ENCODE data around the gene SLC9A1.

Gene SLC9A1

GRCh38 chr1:27150183-27150582 is 4.7 kb downstream of the SLC9A1 start:
- no peak for DNase-seq

DNA sequence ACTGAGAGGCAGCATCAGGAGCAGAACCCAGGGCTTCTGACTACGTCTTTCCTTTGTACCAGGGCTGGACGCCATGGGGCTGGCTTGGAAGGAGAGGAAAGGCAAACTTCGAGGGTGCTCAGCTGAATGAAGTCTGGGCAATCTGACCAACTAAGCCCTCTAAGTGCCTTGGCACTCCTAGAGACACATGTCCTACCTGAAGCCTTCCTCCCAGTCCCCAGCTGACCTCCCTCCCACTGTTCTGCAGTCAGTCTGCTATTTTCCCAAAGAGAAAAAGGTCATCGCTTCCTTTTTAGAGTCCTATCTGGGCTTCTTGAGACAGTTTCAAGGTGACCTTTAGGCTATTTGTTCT is 5.2 kb downstream of the SLC9A1 start:
- no peak for DNase-seq

- no peak for DNase-seq
Observed at GRCh38 chr1:27149084-27149761, 5.7 kb downstream of the SLC9A1 start.

DNA sequence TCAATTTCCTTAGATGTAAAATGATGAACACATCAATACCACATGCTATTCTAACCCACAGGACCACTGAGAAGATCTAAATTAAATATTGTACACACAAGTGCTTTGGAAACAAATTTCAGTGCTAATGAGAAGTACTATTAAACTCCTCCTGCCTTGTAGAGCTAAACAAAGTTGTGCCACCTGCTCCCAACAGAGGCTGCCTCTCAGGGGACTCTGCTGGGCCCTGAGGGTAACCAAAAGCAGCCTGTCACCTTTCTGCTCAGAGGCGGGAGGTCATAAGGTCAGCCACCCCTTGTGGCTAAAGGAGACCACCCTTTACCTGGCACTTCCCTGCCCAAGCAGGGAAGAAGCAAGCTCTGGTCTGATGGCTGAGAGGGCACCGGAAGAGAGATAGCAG is 6.3 kb downstream of the SLC9A1 start:
- no peak for DNase-seq

DNA sequence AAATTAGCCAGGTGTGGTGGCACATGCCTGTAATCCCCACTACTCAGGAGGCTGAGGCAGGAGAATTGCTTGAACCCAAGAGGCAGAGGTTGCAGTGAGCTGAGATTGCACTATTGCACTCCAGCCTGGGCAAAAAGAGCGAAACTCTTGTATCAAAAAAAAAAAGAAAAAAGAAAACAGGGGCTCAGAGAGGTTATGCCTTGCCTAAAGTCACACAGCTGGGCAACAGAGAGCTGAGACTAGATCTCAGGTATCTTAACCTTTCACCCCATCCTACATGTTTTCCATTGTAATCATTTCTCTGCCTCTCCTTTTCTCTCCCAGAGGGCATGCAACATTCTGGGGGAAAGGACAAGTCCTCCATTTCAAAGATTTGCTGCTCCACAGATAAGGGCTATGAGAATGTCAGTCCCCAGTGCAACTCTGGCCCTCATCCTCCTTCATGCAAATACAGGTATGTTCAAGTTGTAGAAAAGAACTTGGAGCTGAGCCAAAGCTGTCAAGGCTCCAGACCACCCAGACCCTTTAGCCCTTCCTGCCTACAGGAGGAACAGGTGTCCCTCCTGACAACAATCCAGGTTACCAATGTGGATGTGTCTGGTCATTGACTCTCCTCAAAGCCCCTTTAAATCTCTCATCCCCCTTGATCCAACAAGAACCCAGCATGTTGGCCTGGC is 6.9 kb downstream of the SLC9A1 start:
- no peak for DNase-seq

DNA sequence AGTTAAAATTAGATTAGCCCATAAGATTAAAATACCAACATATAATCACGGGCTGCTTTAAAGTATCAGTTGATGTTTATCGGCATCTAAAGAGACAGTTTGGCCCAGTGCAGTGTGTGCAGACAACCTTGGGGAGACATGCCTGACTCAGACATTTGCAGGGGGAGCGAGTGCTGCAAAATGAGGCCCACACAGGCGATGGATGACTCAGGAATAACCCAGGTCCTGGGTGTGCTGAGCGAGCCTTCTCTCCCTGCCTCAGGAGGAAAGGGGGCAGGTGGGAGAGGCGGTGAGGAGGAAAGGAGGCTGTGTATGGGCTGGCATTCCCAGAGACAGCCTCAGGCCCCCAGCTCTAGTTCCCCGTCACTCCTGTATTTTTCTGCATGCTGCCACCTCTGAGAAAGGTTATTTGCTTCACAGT is 9.0 kb downstream of the SLC9A1 start:
- no peak for DNase-seq

DNA sequence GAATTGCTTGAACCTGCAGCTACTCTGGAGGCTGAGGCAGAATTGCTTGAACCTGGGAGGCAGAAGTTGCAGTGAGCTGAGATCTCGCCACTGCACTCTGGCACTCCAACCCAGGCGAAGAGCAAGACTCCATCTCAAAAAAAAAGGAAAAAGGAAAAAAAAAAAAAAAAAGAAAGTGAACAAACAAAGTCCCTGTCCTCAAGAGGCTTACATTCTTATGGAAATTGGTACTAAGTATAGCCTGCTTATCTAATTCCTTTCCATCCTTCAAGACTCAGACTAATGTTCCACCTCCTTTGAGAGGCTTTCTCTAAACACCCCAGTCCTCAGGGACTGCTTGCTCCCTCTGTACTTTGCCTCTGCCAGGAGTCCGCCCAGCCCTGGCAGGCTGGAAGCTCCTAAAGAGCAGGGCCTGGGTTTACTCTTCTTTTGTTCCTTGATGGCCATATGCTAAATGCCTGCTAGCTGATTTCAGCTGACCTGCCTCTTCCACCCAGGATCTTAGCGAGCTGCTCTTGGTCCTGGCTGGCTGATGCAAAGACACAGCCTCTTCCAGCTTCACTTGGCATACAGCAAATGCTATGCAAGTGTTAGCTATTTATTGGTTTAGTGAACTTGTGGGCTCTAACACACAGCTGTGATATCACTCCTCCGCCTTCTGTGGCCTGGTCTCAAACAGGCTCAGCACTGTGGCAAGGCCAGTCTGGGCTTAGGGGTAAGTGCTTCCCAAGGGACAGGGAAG is 9.8 kb downstream of the SLC9A1 start:
- no peak for DNase-seq

- no peak for DNase-seq
Observed at GRCh38 chr1:27144049-27144748, 10.7 kb downstream of the SLC9A1 start.

- DNase-seq: no peak
Observed at GRCh38 chr1:27143401-27143800, 11.5 kb downstream of the SLC9A1 start.

GRCh38 chr1:27142464-27142863 is 12.5 kb downstream of the SLC9A1 start:
- peak in 1 of 2 donors; percentile 21 for DNase-seq

DNA sequence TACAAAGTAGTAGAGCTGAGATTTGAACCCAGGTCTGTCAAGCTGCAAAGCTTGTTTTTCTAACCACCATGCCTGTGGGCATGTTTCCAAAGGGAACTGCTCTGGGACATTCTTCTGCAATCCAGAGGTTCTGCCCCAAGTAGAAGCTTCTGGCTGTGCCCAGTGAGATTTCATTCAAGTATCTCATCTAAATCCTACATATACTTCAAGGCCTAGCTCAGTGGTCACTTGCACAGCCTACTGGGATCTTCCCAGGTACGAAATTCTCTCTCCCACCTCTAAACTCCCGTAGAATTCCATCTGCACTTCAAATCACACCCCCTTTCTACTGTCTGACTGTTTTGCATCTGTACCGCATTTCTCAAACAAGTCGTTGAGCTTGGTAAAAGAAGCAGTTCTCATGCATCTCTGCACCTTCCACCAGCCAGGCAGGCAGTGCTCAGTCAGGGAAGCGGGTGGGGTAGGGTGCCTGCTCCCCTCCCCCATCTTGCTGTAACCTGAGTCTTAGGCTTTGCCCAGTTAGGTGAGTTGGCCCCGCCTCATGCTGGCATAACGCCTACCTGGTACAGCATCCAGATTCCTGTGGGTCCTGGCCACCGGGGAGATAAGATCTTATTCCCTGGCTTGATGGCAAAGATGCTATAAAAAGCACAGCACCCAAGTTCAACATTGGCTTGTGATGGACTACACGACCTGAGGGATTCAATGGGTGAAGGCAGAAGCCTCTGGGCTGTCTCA is 13.5 kb downstream of the SLC9A1 start:
- DNase-seq: no peak

DNA sequence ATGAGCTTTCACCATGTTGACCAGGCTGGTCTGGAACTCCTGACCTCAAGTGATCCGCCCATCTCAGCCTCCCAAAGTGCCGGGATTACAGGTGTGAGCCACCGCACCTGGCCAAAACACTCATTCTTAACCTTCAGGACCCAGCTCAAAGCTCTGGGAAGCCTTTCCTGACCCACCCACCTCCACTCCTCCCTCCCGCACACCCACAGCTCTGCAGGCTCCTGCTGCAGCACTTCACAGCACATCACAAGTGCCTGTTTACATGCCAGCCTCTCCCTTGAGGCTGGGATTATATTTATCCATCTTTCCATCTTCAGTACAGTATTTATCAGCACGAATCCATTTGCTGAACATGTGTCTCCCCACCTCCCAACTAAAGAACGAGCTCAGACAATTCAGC is 14.9 kb downstream of the SLC9A1 start:
- DNase-seq: no peak

GRCh38 chr1:27138927-27139326 is 16.0 kb downstream of the SLC9A1 start:
- DNase-seq: no peak

DNA sequence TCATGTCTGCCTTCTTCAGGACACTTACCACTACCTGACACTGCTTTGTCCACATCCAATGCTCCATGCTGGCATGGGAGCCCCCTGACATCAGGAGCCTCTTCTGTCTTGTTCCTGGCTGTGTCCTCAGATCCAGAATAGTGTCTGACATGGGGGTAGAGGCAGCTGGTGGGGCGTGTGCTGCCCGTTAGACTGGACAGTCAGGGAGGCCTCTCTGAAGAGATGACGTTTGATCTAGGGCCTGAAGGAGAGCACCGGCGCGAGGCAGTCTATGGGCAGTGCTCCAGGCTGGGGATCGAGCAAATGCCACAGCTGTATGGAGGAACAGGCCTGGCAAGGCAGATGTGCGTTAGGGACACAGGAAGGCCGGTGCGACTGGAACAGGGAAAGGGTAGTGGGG is 16.6 kb downstream of the SLC9A1 start:
- DNase-seq: no peak

DNA sequence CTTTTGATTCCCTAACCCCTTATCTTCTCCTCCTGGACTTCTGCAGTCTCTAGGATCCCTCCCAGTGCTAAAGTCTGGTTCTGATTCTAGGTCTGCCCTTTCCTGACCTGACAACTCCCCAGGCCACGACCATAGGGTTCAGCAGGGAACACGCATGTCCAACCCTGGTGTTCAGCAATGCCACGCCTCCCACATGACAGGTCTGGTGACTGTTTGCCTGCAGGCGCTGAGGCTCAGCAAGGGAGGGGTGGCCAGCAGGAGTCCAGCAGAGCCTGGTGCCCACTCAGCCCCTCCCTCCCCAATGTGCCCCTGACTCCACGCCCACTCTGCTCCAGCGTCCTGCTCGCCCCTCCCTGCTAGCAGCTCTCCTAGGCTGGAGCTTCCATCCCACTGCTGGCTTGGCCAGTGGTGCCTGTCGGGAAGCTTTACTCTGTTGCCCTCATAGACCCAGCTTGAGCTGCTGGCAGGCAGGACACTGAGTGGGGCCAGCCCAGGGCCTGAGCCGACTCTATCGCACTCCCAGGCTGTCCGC is 17.3 kb downstream of the SLC9A1 start:
- no peak for DNase-seq

GRCh38 chr1:27136998-27137542 is 17.9 kb downstream of the SLC9A1 start:
- peak; percentile 66 to 69 for DNase-seq

DNA sequence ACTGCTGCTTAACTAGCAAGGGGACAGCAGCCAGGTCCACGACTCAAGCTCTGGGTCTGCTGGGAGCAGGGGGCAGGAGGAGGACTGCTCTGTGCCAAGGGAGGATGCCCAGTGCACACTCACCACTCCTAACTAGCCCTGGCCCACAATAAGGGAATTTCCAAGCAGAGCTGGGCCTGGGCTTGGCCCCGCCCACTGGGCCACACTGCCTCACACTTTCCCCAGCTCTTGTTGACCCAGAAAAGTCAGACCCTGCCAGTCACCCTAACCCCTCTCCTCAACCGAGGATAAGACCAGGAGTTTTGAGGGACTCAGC is 18.7 kb downstream of the SLC9A1 start:
- DNase-seq: no peak

GRCh38 chr1:27135541-27136235 is 19.2 kb downstream of the SLC9A1 start:
- no peak for DNase-seq

DNA sequence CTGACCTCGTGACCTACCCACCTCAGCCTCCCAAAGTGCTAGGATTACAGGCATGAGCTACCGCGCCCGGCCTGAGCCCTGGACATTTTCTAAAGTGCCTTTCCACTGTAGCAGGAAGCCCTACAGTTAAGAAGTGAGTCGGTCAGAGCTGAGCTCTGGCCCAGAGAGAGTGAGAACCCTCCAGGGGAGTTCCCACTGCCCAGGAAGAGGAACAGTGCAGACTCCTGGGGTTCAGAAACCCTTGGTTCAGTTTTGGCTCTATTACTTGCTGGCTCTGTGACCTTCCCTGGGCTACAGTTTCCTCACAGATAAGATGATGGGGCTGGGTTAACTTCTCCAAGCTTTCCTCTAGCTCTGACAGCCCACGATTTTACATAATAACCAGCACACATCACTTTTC is 20.9 kb downstream of the SLC9A1 start:
- no peak for DNase-seq

DNA sequence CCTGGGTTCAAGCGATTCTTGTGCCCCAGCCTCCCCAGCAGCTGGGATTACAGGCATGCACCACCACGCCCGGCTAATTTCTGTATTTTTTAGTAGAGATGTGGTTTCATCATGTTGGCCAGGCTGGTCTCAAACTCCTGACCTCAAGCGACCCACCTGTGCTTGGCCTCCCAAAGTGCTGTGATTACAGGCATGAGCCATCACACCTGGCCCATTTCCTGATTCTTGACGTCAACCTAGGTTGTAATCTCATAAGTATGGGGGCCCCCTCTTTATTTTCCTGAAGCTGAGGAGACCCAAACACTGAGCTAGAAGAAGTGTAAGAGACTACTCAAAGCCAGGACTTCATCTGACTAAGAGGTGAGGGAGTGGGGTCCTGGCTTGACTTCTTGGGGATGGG is 21.8 kb downstream of the SLC9A1 start:
- DNase-seq: no peak

DNA sequence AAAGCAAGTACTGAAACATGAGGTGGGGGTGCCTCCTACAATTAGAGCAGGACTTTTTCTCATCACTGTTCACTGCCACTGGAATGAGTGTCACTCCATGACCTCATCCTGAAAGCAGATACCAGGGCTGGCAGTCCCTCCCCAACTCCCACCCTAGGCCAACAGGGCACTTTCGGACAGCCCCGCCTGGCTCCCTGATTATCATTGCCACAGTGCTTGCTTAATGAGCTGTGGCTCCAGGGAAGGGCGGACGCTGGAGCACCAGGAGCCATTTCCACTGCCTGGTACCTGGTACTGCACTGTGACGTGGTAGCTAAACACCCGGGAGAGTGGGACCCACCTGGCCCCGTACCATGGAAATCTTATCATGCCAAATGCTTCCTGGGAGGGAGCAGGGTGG is 22.3 kb downstream of the SLC9A1 start:
- no peak for DNase-seq

GRCh38 chr1:27132147-27132546 is 22.8 kb downstream of the SLC9A1 start:
- DNase-seq: no peak

Data from activated CD4-positive, alpha-beta T cell treated with anti-CD3 and anti-CD28 coated beads for 4 hours (primary cell).